ENCODE data around the gene LONRF3. TPM values are rescaled to one million over a fixed set of nuclear protein-coding genes. Genes with fewer than 3 reads are reported as not detected.

The LONRF3 gene
- total RNA-seq, result 3.2 TPM

GRCh38 chrX:118974088-118974907 is at the start of gene LONRF3:
Gene LONRF3 (plus strand): TSS chrX:118974618. CDS start chrX:118974781, 163 bp downstream.

Other genes starting within 250 kb of the LONRF3 start
- gene IL13RA1, start 247.0 kb upstream of the LONRF3 start, total RNA-seq, result 35.6 TPM
- gene ZCCHC12, start 150.8 kb upstream of the LONRF3 start, total RNA-seq, result 1.2 TPM
- not detected for gene CT47C1, start 98.4 kb downstream of the LONRF3 start, total RNA-seq
- 4.1 TPM for gene KIAA1210, start 153.2 kb downstream of the LONRF3 start, total RNA-seq

All from metanephros (tissue), 1 donor.